H9 (cell line): ENCODE data around the gene PTGDR. TPM values are rescaled to one million over a fixed set of nuclear protein-coding genes. Genes with fewer than 3 reads are reported as not detected.

Experiments used
- DNase-seq: peaks from one replicate; pipeline ENCODE4 v3.0.0-alpha.2; 2017
- H2AFZ ChIP-seq: one replicate; pipeline ENCODE4 v1.6.1; 2013; ENCODE audit warnings: mild to moderate bottlenecking, low read length, control low read depth, moderate library complexity
- H2AK5ac ChIP-seq: 2 replicates; pipeline ENCODE4 v1.6.1; 2013; ENCODE audit warnings: low read length, control low read depth, mixed read lengths; ENCODE audit not compliant: insufficient read length
- H2BK120ac ChIP-seq: one replicate; pipeline ENCODE4 v1.6.1; 2013; ENCODE audit warnings: low read depth, mild to moderate bottlenecking, low read length, control low read depth, inconsistent platforms; ENCODE audit not compliant: poor library complexity, severe bottlenecking
- H2BK12ac ChIP-seq: 2 replicates; pipeline ENCODE4 v1.6.1; 2013; ENCODE audit warnings: low read length, control low read depth, mixed read lengths, low read depth; ENCODE audit not compliant: insufficient read length
- H2BK15ac ChIP-seq: 2 replicates; pipeline ENCODE4 v1.6.1; 2013; ENCODE audit warnings: low read depth, low read length, control low read depth
- H2BK20ac ChIP-seq: one replicate; pipeline ENCODE4 v1.6.1; 2013; ENCODE audit warnings: low read depth, mild to moderate bottlenecking, low read length, control low read depth, inconsistent platforms; ENCODE audit not compliant: poor library complexity, severe bottlenecking
- H2BK5ac ChIP-seq: 2 replicates; pipeline ENCODE4 v1.6.1; 2013; ENCODE audit warnings: low read length, control low read depth, mixed read lengths; ENCODE audit not compliant: insufficient read length
- H3K14ac ChIP-seq: 2 replicates; pipeline ENCODE4 v1.6.1; 2013; ENCODE audit warnings: low read length, control low read depth; ENCODE audit not compliant: insufficient read depth
- H3K18ac ChIP-seq: 2 replicates; pipeline ENCODE4 v1.6.1; 2013; ENCODE audit warnings: low read depth, mild to moderate bottlenecking, mixed read lengths, low read length, control low read depth; ENCODE audit not compliant: insufficient read length
- H3K23ac ChIP-seq: 2 replicates; pipeline ENCODE4 v1.6.1; 2013; ENCODE audit warnings: low read length, control low read depth, mixed read lengths, low read depth; ENCODE audit not compliant: insufficient read length
- H3K23me2 ChIP-seq: 2 replicates; pipeline ENCODE4 v1.6.1; 2013; ENCODE audit warnings: low read depth, mild to moderate bottlenecking, mixed read lengths, low read length, control low read depth; ENCODE audit not compliant: insufficient read length, poor library complexity, severe bottlenecking
- H3K27ac ChIP-seq: 2 replicates; pipeline ENCODE4 v1.5.1; 2013; ENCODE audit warnings: low read length, control low read depth, mixed read lengths, low read depth; ENCODE audit not compliant: insufficient read length
- H3K27me3 ChIP-seq: 2 replicates; pipeline ENCODE4 v1.6.1; 2013; ENCODE audit warnings: low read length, control low read depth, inconsistent platforms; ENCODE audit not compliant: insufficient read depth
- H3K4ac ChIP-seq: 2 replicates; pipeline ENCODE4 v1.6.1; 2013; ENCODE audit warnings: low read depth, mild to moderate bottlenecking, control low read depth, inconsistent platforms, low read length, moderate library complexity
- H3K4me1 ChIP-seq: 2 replicates; pipeline ENCODE4 v1.6.1; 2013; ENCODE audit warnings: low read length, control low read depth, inconsistent platforms; ENCODE audit not compliant: insufficient read depth
- H3K4me2 ChIP-seq: 2 replicates; pipeline ENCODE4 v1.6.1; 2013; ENCODE audit warnings: low read length, control low read depth, mixed read lengths; ENCODE audit not compliant: insufficient read length, insufficient read depth
- H3K56ac ChIP-seq: 2 replicates; pipeline ENCODE4 v1.6.1; 2013; ENCODE audit warnings: low read depth, mild to moderate bottlenecking, mixed read lengths, low read length, control low read depth; ENCODE audit not compliant: insufficient read length
- H3K79me1 ChIP-seq: 2 replicates; pipeline ENCODE4 v1.6.1; 2013; ENCODE audit warnings: low read depth, mild to moderate bottlenecking, moderate library complexity, low read length, control low read depth, inconsistent platforms; ENCODE audit not compliant: insufficient read depth, poor library complexity, severe bottlenecking
- H3K79me2 ChIP-seq: 2 replicates; pipeline ENCODE4 v1.6.1; 2013; ENCODE audit warnings: low read length, control low read depth, inconsistent platforms; ENCODE audit not compliant: insufficient read depth
- H3K9ac ChIP-seq: 2 replicates; pipeline ENCODE4 v1.6.1; 2013; ENCODE audit warnings: low read length, control low read depth, mixed read lengths; ENCODE audit not compliant: insufficient read length; ENCODE audit errors: extremely low read depth
- H3K9me3 ChIP-seq: one replicate; pipeline ENCODE4 v1.6.1; 2013; ENCODE audit warnings: low read depth, low read length, inconsistent platforms; ENCODE audit not compliant: control insufficient read depth
- H3T11ph ChIP-seq: one replicate; pipeline ENCODE4 v1.6.1; 2013; ENCODE audit warnings: mild to moderate bottlenecking, low read length, control low read depth, inconsistent platforms
- H4K20me1 ChIP-seq: one replicate; pipeline ENCODE4 v1.6.1; 2013; ENCODE audit not compliant: control insufficient read depth, insufficient read length, insufficient read depth
- H4K5ac ChIP-seq: 2 replicates; pipeline ENCODE4 v1.6.1; 2013; ENCODE audit warnings: low read depth, mild to moderate bottlenecking, mixed read lengths, low read length, control low read depth; ENCODE audit not compliant: insufficient read length
- H4K8ac ChIP-seq: replicated peaks from 2 replicates; pipeline ENCODE4 v1.6.1; 2013; ENCODE audit warnings: low read length, control low read depth, mixed read lengths, low read depth; ENCODE audit not compliant: insufficient read length
- H4K91ac ChIP-seq: 2 replicates; pipeline ENCODE4 v1.6.1; 2013; ENCODE audit warnings: low read depth, mild to moderate bottlenecking, moderate library complexity, mixed read lengths, low read length, control low read depth; ENCODE audit not compliant: insufficient read length
- H3K27ac Mint-ChIP-seq, 3 experiments: 2 replicates in 2 of 3; 3 replicates in 1 of 3; pipeline ENCODE4 v1.8.0; 2020 to 2021; ENCODE audit warnings: mixed read lengths in 3 of 3, mild to moderate bottlenecking in 1 of 3, moderate library complexity in 1 of 3
- H3K27me3 Mint-ChIP-seq: 2 replicates; pipeline ENCODE4 v1.8.0; 2021; ENCODE audit warnings: low read depth, mild to moderate bottlenecking, moderate library complexity, mixed read lengths
- H3K36me3 Mint-ChIP-seq, 3 experiments: 2 replicates in 2 of 3; 3 replicates in 1 of 3; pipeline ENCODE4 v1.8.0; 2020 to 2021; ENCODE audit warnings: low read depth in 3 of 3, mixed read lengths in 3 of 3; ENCODE audit not compliant: insufficient read depth in 1 of 3
- H3K4me1 Mint-ChIP-seq, 2 experiments: 2 replicates each; pipeline ENCODE4 v1.8.0; 2020; ENCODE audit warnings: mixed read lengths in 2 of 2
- H3K4me3 Mint-ChIP-seq, 2 experiments: 2 replicates in 1 of 2; 3 replicates in 1 of 2; pipeline ENCODE4 v1.8.0; 2020 to 2021; ENCODE audit warnings: mild to moderate bottlenecking in 2 of 2, mixed read lengths in 2 of 2, moderate library complexity in 1 of 2
- H3K9me3 Mint-ChIP-seq, 2 experiments: 2 replicates in 1 of 2; 3 replicates in 1 of 2; pipeline ENCODE4 v1.8.0; 2020; ENCODE audit warnings: mild to moderate bottlenecking in 2 of 2, mixed read lengths in 2 of 2, moderate library complexity in 1 of 2
- CTCF ChIP-seq: fragments of 200-600 bp; sonication (generic); conservative IDR thresholded peaks from 3 replicates; pipeline ENCODE4 v1.8.0; 2021; ENCODE audit warnings: antibody characterized with exemption, mild to moderate bottlenecking
- WGBS: extraction: QIAGEN DNeasy Blood & Tissue Kit; methylation state at CpG from one replicate; pipeline ENCODE4 v1.1.7; 2013; ENCODE audit warnings: missing lambda C conversion rate, low lambda C conversion rate, mixed read lengths; ENCODE audit not compliant: insufficient read length; ENCODE audit errors: extremely low coverage; 5-methylcytosine and 5-hydroxymethylcytosine counted together
- total RNA-seq: library from RNA; stranded (reverse); gene quantifications from 2 replicates; pipeline ENCODE4 v1.2.1, GENCODE V29; 2021

Gene PTGDR
- total RNA-seq, 1 experiment from 2014 or later, result not detected

- Mint-ChIP-seq H3K4me3 (no peak overlapping the region), H3K27ac (no peak overlapping the region), H3K4me1 (peaks cover 13 to 18% of the 10 kb centered on the region in 2 experiments), H3K9me3 (no peaks in the 10 kb centered on the region), H3K36me3 (no peaks in the 10 kb centered on the region), H3K27me3 (peaks cover 6% of the 10 kb centered on the region)
- Histone ChIP-seq H3K56ac (no peak overlapping the region), H2BK20ac (no peak overlapping the region), H3K79me2 (no peaks in the 10 kb centered on the region), H4K20me1 (no peaks in the 10 kb centered on the region), H2AK5ac (no peak overlapping the region), H3K79me1 (no peaks in the 10 kb centered on the region), H3K9me3 (no peaks in the 10 kb centered on the region), H3K4me1 (no peaks in the 10 kb centered on the region), H2BK12ac (no peak overlapping the region), H3K23ac (no peak overlapping the region), H2BK5ac (no peak overlapping the region), H2AFZ (no peak overlapping the region), H3K27me3 (no peaks in the 10 kb centered on the region), H3K23me2 (no peaks in the 10 kb centered on the region), H3K4ac (no peak overlapping the region), H3K18ac (no peak overlapping the region), H4K5ac (no peak overlapping the region), H3K4me2 (no peak overlapping the region), H3T11ph (no peak overlapping the region), H4K8ac (no peak overlapping the region), H2BK15ac (no peak overlapping the region), H4K91ac (no peak overlapping the region), H3K14ac (no peak overlapping the region), H3K9ac (no peak overlapping the region), H3K27ac (no peak overlapping the region), H2BK120ac (no peak overlapping the region)
- no CpG with 5 or more reads among the region's 6 CpGs for WGBS
- DNase-seq, result no peak
- TF ChIP-seq CTCF, result no peak
These were observed 37.5 kb downstream of the PTGDR start for GRCh38 chr14:52305014-52305413.
